22Rv1 (cell line): ENCODE measurements around the gene TAB2.

Experiments
- H3K27ac ChIP-seq: fragments of 450-650 bp; 2 replicates; pipeline ENCODE4 v1.5.1; 2017
- CTCF ChIP-seq: fragments of 450-650 bp; IDR thresholded peaks from 2 replicates; pipeline ENCODE4 v1.5.1; 2017; ENCODE audit warnings: mild to moderate bottlenecking
- ZFX ChIP-seq: fragments of 450-650 bp; IDR thresholded peaks from 2 replicates; pipeline ENCODE4 v1.6.1; 2017; ENCODE audit warnings: antibody characterized with exemption, borderline replicate concordance

The TAB2 gene

GRCh38 chr6:149383371-149383770, 65.9 kb downstream of the TAB2 start:
- TF ChIP-seq ZFX (no peak), CTCF (no peak)
- H3K27ac ChIP-seq, result no peak overlapping the region

GRCh38 chr6:149384464-149384863, 67.0 kb downstream of the TAB2 start:
- H3K27ac ChIP-seq, result no peak overlapping the region
- no peak for TF ChIP-seq ZFX
- TF ChIP-seq CTCF, result no peak

GRCh38 chr6:149385998-149386646, 68.6 kb downstream of the TAB2 start:
- no peak overlapping the region for H3K27ac ChIP-seq
- TF ChIP-seq ZFX (no peak), CTCF (no peak)

GRCh38 chr6:149387779-149388512, 70.4 kb downstream of the TAB2 start:
- no peak overlapping the region for H3K27ac ChIP-seq
- TF ChIP-seq ZFX (no peak), CTCF (no peak)

- no peak overlapping the region for H3K27ac ChIP-seq
- no peak for TF ChIP-seq CTCF
- no peak for TF ChIP-seq ZFX
Measured at GRCh38 chr6:149389509-149390297, 72.2 kb downstream of the TAB2 start.

GRCh38 chr6:149392093-149392492, 74.6 kb downstream of the TAB2 start:
- TF ChIP-seq CTCF (no peak), ZFX (no peak)
- H3K27ac ChIP-seq, result no peak overlapping the region
